Liver (tissue), 9 donors: ENCODE data around the gene DPEP2. TPM values are rescaled to one million over a fixed set of nuclear protein-coding genes. Genes with fewer than 3 reads are reported as not detected.

ENCODE experiments used
- DNase-seq: peaks from one replicate; pipeline ENCODE4 v3.0.0-alpha.2; 2017; ENCODE audit warnings: low spot score
- H3K27ac ChIP-seq, 2 donors: one replicate each; pipeline ENCODE4 v1.7.0; 2013; ENCODE audit warnings: inconsistent platforms in 2 of 2, low read length in 2 of 2, control low read depth in 1 of 2, low read depth in 1 of 2, mild to moderate bottlenecking in 1 of 2
- H3K27me3 ChIP-seq, 4 donors: one replicate each; pipeline versions ENCODE4 v1.6.1 to v1.7.0; 2013; ENCODE audit warnings: low read length in 3 of 4, inconsistent platforms in 1 of 4, mild to moderate bottlenecking in 1 of 4, moderate library complexity in 1 of 4; ENCODE audit not compliant: control insufficient read depth in 4 of 4, insufficient read depth in 4 of 4
- H3K36me3 ChIP-seq, 4 donors: one replicate each; pipeline versions ENCODE4 v1.6.1 to v1.7.0; 2013; ENCODE audit warnings: low read length in 3 of 4, mild to moderate bottlenecking in 3 of 4, low read depth in 1 of 4, moderate library complexity in 1 of 4; ENCODE audit not compliant: control insufficient read depth in 4 of 4, insufficient read depth in 3 of 4
- H3K4me1 ChIP-seq, 4 donors: one replicate each; pipeline versions ENCODE4 v1.6.1 to v1.7.0; 2013; ENCODE audit warnings: low read length in 3 of 4, mild to moderate bottlenecking in 3 of 4, moderate library complexity in 1 of 4; ENCODE audit not compliant: control insufficient read depth in 4 of 4, insufficient read depth in 4 of 4
- H3K4me3 ChIP-seq, 3 donors: one replicate each; pipeline versions ENCODE4 v1.6.1 to v1.7.0; 2013; ENCODE audit warnings: low read length in 3 of 3, control low read depth in 1 of 3, low read depth in 1 of 3, mild to moderate bottlenecking in 1 of 3
- H3K9ac ChIP-seq, 2 donors: one replicate each; pipeline ENCODE4 v1.7.0; 2013; ENCODE audit warnings: low read length in 2 of 2, mild to moderate bottlenecking in 2 of 2, moderate library complexity in 2 of 2, control low read depth in 1 of 2, low read depth in 1 of 2
- H3K9me3 ChIP-seq, 4 donors: one replicate each; pipeline versions ENCODE4 v1.6.1 to v1.7.0; 2013; ENCODE audit warnings: low read length in 3 of 4; ENCODE audit not compliant: control insufficient read depth in 4 of 4
- EGR1 ChIP-seq, 2 donors: IDR thresholded peaks; 2 replicates each; pipeline ENCODE4 v1.6.1; 2016 to 2018; ENCODE audit warnings: antibody characterized with exemption in 2 of 2, low read depth in 2 of 2
- FOXA1 ChIP-seq: IDR thresholded peaks from 2 replicates; pipeline ENCODE4 v1.6.1; 2016; ENCODE audit warnings: antibody characterized with exemption
- GABPA ChIP-seq, 2 donors: IDR thresholded peaks in 1 of 2; conservative IDR thresholded peaks in 1 of 2; 2 replicates each; pipeline ENCODE4 v1.6.1; 2016; ENCODE audit warnings: antibody characterized with exemption in 2 of 2, mild to moderate bottlenecking in 1 of 2, moderate library complexity in 1 of 2
- HNF4G ChIP-seq: IDR thresholded peaks from 2 replicates; pipeline ENCODE4 v1.6.1; 2016; ENCODE audit warnings: antibody characterized with exemption
- JUND ChIP-seq, 2 donors: IDR thresholded peaks; 2 replicates each; pipeline ENCODE4 v1.6.1; 2016; ENCODE audit warnings: antibody characterized with exemption in 2 of 2
- NR2F2 ChIP-seq: IDR thresholded peaks from 2 replicates; pipeline ENCODE4 v1.6.1; 2016; ENCODE audit warnings: antibody characterized with exemption
- RAD21 ChIP-seq, 2 donors: IDR thresholded peaks; 2 replicates each; pipeline ENCODE4 v1.6.1; 2016; ENCODE audit warnings: antibody characterized with exemption in 2 of 2, mild to moderate bottlenecking in 2 of 2
- RXRA ChIP-seq, 2 donors: IDR thresholded peaks; 2 replicates each; pipeline ENCODE4 v1.6.1; 2017 to 2018; ENCODE audit warnings: antibody characterized with exemption in 2 of 2, mild to moderate bottlenecking in 1 of 2
- SP1 ChIP-seq: IDR thresholded peaks from 2 replicates; pipeline ENCODE4 v1.6.1; 2018; ENCODE audit warnings: antibody characterized with exemption, mild to moderate bottlenecking
- TAF1 ChIP-seq: conservative IDR thresholded peaks from 2 replicates; pipeline ENCODE4 v1.6.1; 2016; ENCODE audit warnings: antibody characterized with exemption, mild to moderate bottlenecking
- YY1 ChIP-seq: IDR thresholded peaks from 2 replicates; pipeline ENCODE4 v1.6.1; 2016; ENCODE audit warnings: antibody characterized with exemption, mild to moderate bottlenecking
- WGBS: extraction: QIAGEN DNeasy Blood & Tissue Kit; methylation state at CpG from one replicate; pipeline ENCODE4 v1.1.7; 2013; 5-methylcytosine and 5-hydroxymethylcytosine counted together
- polyA plus RNA-seq, 2 donors: library from polyadenylated mRNA; stranded (reverse) in 1 of 2; unstranded in 1 of 2; fragments of 200-250 nt in 1 of 2; fragments of >200 nt in 1 of 2; fragmentation: Nextera tagmentation in 1 of 2; extraction: Ambion mirVana in 1 of 2; gene quantifications; one replicate each; pipeline versions ENCODE4 v1.2.1 to v1.2.3, GENCODE V29; 2013 to 2015
- total RNA-seq, 2 donors: library from RNA; depleted of rRNA; stranded (reverse); fragments of >200 nt; gene quantifications; one replicate each; pipeline ENCODE4 v1.2.3, GENCODE V29; 2014
- TF ChIP-seq, protein P1 (sequence below): fragments of 150-350 bp; IDR thresholded peaks from 2 replicates; pipeline ENCODE4 v1.5.1; 2017; ENCODE audit warnings: improper control_type of control experiment, low read depth, low read length; ENCODE audit not compliant: missing input control
- TF ChIP-seq, protein P2 (sequence below): IDR thresholded peaks from 2 replicates; pipeline ENCODE4 v1.6.1; 2016; ENCODE audit warnings: antibody characterized with exemption
- TF ChIP-seq, protein P3 (sequence below): IDR thresholded peaks from 2 replicates; pipeline ENCODE4 v1.6.1; 2016; ENCODE audit warnings: antibody characterized with exemption
- TF ChIP-seq, protein P4 (sequence below): IDR thresholded peaks from 2 replicates; pipeline ENCODE4 v1.6.1; 2016; ENCODE audit warnings: antibody characterized with exemption
- TF ChIP-seq, protein P5 (sequence below): IDR thresholded peaks from 2 replicates; pipeline ENCODE4 v1.6.1; 2016; ENCODE audit warnings: antibody characterized with exemption, mild to moderate bottlenecking
- donor health status: healthy.
- donor health status: healthy.
- donor health status: healthy.
- donor health status: healthy.
- donor health status: healthy.

Gene DPEP2
- total and polyA plus RNA-seq, 4 donors, result 1.4 to 2.4 (median 1.9) TPM

DNA sequence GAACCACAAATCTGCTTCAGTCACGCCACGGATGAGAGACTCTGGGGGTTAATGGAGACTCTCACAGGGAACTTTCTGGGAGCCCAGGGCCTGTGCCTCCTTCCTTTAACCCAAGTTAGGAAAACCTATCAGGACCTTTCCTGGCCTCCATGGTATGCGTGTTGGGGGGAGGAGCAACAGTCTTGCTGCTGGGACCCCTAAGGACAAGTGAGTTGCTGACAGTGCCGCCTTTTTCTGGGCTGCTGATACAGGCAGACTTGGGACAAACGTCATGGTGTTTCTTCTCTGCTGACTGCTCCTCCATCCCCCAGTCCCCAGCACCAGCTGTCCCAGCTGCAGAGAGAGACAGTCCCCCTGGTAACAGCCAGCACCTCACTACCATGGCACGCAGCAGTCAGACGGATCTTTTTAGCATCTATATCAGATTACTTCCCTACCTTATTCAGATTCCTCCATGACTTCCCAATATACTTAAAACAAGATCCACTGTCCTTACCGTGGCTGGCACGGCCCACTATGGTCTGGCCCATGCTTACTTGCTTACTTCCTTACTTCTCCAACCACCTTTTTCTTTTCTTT is 10.0 kb upstream of the DPEP2 start:
- no peaks in the 10 kb centered on the region for H3K36me3 ChIP-seq
- no peak overlapping the region for H3K9ac ChIP-seq
- H3K27me3 ChIP-seq, result no peaks in the 10 kb centered on the region
- WGBS, result 75% methylated on average over 9 of the region's 9 CpGs
- H3K4me1 ChIP-seq, result peaks cover 0 to 2% (median 0%) of the 10 kb centered on the region in 4 donors
- TF ChIP-seq GABPA (IDR thresholded peaks at IDR 0.05 in 1 of 2, conservative IDR thresholded peaks at IDR 0.05 in 1 of 2), result no peak
- no peak for TF ChIP-seq SP1
- TF ChIP-seq TAF1, result no peak
- TF ChIP-seq YY1, result no peak
- TF ChIP-seq, protein P1, sequence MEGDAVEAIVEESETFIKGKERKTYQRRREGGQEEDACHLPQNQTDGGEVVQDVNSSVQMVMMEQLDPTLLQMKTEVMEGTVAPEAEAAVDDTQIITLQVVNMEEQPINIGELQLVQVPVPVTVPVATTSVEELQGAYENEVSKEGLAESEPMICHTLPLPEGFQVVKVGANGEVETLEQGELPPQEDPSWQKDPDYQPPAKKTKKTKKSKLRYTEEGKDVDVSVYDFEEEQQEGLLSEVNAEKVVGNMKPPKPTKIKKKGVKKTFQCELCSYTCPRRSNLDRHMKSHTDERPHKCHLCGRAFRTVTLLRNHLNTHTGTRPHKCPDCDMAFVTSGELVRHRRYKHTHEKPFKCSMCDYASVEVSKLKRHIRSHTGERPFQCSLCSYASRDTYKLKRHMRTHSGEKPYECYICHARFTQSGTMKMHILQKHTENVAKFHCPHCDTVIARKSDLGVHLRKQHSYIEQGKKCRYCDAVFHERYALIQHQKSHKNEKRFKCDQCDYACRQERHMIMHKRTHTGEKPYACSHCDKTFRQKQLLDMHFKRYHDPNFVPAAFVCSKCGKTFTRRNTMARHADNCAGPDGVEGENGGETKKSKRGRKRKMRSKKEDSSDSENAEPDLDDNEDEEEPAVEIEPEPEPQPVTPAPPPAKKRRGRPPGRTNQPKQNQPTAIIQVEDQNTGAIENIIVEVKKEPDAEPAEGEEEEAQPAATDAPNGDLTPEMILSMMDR, result no peak
- no peak for TF ChIP-seq RAD21 (IDR thresholded peaks at IDR 0.05)
- no peak for TF ChIP-seq FOXA1
- TF ChIP-seq RXRA (IDR thresholded peaks at IDR 0.05), result no peak
- no peak for TF ChIP-seq EGR1 (IDR thresholded peaks at IDR 0.05; ENCODE audit: low read depth in 2 of 2)
- TF ChIP-seq HNF4G, result no peak
- TF ChIP-seq, protein P2, sequence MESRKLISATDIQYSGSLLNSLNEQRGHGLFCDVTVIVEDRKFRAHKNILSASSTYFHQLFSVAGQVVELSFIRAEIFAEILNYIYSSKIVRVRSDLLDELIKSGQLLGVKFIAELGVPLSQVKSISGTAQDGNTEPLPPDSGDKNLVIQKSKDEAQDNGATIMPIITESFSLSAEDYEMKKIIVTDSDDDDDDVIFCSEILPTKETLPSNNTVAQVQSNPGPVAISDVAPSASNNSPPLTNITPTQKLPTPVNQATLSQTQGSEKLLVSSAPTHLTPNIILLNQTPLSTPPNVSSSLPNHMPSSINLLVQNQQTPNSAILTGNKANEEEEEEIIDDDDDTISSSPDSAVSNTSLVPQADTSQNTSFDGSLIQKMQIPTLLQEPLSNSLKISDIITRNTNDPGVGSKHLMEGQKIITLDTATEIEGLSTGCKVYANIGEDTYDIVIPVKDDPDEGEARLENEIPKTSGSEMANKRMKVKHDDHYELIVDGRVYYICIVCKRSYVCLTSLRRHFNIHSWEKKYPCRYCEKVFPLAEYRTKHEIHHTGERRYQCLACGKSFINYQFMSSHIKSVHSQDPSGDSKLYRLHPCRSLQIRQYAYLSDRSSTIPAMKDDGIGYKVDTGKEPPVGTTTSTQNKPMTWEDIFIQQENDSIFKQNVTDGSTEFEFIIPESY, result no peak
- TF ChIP-seq NR2F2, result no peak
- no peaks in the 10 kb centered on the region for H3K9me3 ChIP-seq
- H3K27ac ChIP-seq, result no peak overlapping the region
- DNase-seq, result no peak
- H3K4me3 ChIP-seq, result no peak overlapping the region

DNA sequence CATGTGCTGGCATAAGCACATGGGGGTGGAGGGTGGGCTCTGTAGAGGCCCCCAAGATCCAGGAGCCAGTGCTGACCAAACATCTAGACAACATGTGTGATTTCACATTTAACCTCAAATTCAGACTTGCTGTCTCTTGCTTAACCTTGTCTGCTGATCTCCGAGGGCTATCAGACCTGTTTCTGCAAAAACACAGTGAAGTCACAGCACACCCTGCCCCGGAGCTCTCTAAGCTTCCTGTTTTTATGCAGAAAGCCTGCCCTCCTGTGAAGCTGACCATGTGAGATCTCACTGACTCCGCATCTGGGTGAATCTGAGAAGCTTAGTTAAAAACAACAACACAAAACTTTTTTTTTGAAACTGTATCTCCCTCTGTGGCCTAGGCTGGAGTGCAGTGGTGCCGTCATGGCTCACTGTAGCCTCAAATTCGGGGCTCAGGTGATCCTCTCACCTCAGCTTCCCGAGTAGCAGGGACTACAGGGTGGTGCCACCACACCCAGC is 6.6 kb upstream of the DPEP2 start:
- peak overlapping the region; percentile 61 to 67 for H3K27ac ChIP-seq
- no peak for DNase-seq
- no peaks in the 10 kb centered on the region for H3K9me3 ChIP-seq
- TF ChIP-seq NR2F2 (peak; percentile 51), SP1 (peak; percentile 31)
- TF ChIP-seq, protein P3, sequence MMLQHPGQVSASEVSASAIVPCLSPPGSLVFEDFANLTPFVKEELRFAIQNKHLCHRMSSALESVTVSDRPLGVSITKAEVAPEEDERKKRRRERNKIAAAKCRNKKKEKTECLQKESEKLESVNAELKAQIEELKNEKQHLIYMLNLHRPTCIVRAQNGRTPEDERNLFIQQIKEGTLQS, result no peak
- H3K4me3 ChIP-seq, result no peak overlapping the region
- H3K36me3 ChIP-seq, result no peaks in the 10 kb centered on the region
- H3K9ac ChIP-seq, result peak overlapping the region in 1 of 2 donors; percentile 22
- H3K27me3 ChIP-seq, result no peaks in the 10 kb centered on the region
- peaks cover 0 to 2% (median 0%) of the 10 kb centered on the region in 4 donors for H3K4me1 ChIP-seq
- WGBS, result 49% methylated on average over 6 of the region's 6 CpGs

DNA sequence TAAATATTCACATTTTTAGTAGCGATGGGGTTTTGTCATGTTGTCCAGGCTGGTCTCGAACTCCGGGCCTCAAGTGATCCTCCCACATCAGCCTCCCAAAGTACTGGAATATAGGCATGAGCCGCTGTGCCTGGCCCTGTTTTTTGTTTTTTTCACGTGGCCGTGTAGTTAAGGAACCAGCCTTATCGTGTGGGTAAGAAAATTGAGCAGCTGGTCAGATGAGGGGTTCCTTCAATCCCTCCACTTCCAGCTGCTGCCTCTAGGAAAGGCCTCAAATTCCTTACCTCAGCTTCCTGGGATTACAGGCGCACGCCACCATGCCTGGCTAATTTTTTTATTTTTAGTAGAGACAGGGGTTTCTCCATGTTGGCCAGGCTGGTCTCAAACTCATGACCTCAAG is 5.9 kb upstream of the DPEP2 start:
- 83% methylated on average over 9 of the region's 9 CpGs for WGBS
- no peak for DNase-seq
- Histone ChIP-seq H3K4me1 (peaks cover 0 to 2% (median under 1%) of the 10 kb centered on the region in 4 donors), H3K27me3 (no peaks in the 10 kb centered on the region), H3K9ac (no peak overlapping the region), H3K9me3 (no peaks in the 10 kb centered on the region), H3K36me3 (no peaks in the 10 kb centered on the region), H3K4me3 (no peak overlapping the region), H3K27ac (peak overlapping the region; percentile 61 to 67)
- TF ChIP-seq, protein P4, sequence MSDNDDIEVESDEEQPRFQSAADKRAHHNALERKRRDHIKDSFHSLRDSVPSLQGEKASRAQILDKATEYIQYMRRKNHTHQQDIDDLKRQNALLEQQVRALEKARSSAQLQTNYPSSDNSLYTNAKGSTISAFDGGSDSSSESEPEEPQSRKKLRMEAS, result no peak
- no peak for TF ChIP-seq RXRA (IDR thresholded peaks at IDR 0.05)
- TF ChIP-seq EGR1 (IDR thresholded peaks at IDR 0.05; ENCODE audit: low read depth in 2 of 2), result no peak
- no peak for TF ChIP-seq JUND (IDR thresholded peaks at IDR 0.05)
- TF ChIP-seq NR2F2, result no peak
- TF ChIP-seq, protein P5, sequence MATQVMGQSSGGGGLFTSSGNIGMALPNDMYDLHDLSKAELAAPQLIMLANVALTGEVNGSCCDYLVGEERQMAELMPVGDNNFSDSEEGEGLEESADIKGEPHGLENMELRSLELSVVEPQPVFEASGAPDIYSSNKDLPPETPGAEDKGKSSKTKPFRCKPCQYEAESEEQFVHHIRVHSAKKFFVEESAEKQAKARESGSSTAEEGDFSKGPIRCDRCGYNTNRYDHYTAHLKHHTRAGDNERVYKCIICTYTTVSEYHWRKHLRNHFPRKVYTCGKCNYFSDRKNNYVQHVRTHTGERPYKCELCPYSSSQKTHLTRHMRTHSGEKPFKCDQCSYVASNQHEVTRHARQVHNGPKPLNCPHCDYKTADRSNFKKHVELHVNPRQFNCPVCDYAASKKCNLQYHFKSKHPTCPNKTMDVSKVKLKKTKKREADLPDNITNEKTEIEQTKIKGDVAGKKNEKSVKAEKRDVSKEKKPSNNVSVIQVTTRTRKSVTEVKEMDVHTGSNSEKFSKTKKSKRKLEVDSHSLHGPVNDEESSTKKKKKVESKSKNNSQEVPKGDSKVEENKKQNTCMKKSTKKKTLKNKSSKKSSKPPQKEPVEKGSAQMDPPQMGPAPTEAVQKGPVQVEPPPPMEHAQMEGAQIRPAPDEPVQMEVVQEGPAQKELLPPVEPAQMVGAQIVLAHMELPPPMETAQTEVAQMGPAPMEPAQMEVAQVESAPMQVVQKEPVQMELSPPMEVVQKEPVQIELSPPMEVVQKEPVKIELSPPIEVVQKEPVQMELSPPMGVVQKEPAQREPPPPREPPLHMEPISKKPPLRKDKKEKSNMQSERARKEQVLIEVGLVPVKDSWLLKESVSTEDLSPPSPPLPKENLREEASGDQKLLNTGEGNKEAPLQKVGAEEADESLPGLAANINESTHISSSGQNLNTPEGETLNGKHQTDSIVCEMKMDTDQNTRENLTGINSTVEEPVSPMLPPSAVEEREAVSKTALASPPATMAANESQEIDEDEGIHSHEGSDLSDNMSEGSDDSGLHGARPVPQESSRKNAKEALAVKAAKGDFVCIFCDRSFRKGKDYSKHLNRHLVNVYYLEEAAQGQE, result no peak
- TF ChIP-seq HNF4G, result no peak
- TF ChIP-seq YY1, result no peak
- TF ChIP-seq, protein P1, result no peak
- TF ChIP-seq, protein P3, result no peak
- no peak for TF ChIP-seq SP1
